ENCODE measurements around the gene PSPN.
A peak's percentile ranks its signal among the peaks of the same experiment; 100 is the strongest.

The PSPN gene

GRCh38 chr19:6393074-6393982 is 17.6 kb upstream of the PSPN start, which contains the start of gene GTF2F1:
GTF2F1 (minus strand) TSS chr19:6393164; CDS start chr19:6392995, 169 bp downstream.
- DNase-seq (ENCODE audit: low read depth, low spot score): peak; percentile 63
- ChIA-PET CTCF (interaction anchor here (0.9 to 1.1 kb wide), 3 partner anchors 13 to 167 kb away, joined by 3 to 4 read pairs (median 3); no protein-coding TSS in a partner anchor), POLR2A (interaction anchor here (0.6 to 1.7 kb wide), 5 partner anchors 10 to 102 kb away, joined by 3 to 9 read pairs (median 4); partner anchors contain the start of gene ALKBH7)
- TF ChIP-seq CTCF (IDR thresholded peaks at IDR 0.05; ENCODE audit: insufficient read depth, low read length, missing control alignments): peak; percentile 20
- H3K4me3 ChIP-seq (ENCODE audit: low read depth, low read length): peak within 1 kb of the TSS; percentile 82

GRCh38 chr19:6392221-6393073 is 16.7 kb upstream of the PSPN start:
- POLR2A ChIA-PET: interaction anchor here (0.6 to 1.7 kb wide), 3 partner anchors 11 to 103 kb away, joined by 3 to 9 read pairs (median 5); partner anchors contain the start of gene ALKBH7
- peak overlapping the region; percentile 82 for H3K4me3 ChIP-seq (ENCODE audit: low read depth, low read length)
- CTCF ChIA-PET: interaction anchor here (1.1 kb wide), 1 partner anchor 166 kb away, joined by 3 read pairs; no protein-coding TSS in a partner anchor
- no peak for DNase-seq (ENCODE audit: low read depth, low spot score)
- TF ChIP-seq CTCF (IDR thresholded peaks at IDR 0.05; ENCODE audit: insufficient read depth, low read length, missing control alignments): no peak

- H3K4me3 ChIP-seq (ENCODE audit: low read depth, low read length): no peak overlapping the region
- ChIA-PET POLR2A (no interaction called here), CTCF (no interaction called here)
- no peak for TF ChIP-seq CTCF (IDR thresholded peaks at IDR 0.05; ENCODE audit: insufficient read depth, low read length, missing control alignments)
- DNase-seq (ENCODE audit: low read depth, low spot score): no peak
Measured at GRCh38 chr19:6387372-6387771, 11.6 kb upstream of the PSPN start.

GRCh38 chr19:6384381-6384780 is 8.6 kb upstream of the PSPN start:
- TF ChIP-seq CTCF (IDR thresholded peaks at IDR 0.05; ENCODE audit: insufficient read depth, low read length, missing control alignments): no peak
- no peak overlapping the region for H3K4me3 ChIP-seq (ENCODE audit: low read depth, low read length)
- DNase-seq (ENCODE audit: low read depth, low spot score): no peak
- ChIA-PET POLR2A (no interaction called here), CTCF (no interaction called here)

- CTCF ChIA-PET: no interaction called here
- DNase-seq (ENCODE audit: low read depth, low spot score): no peak
- no peak for TF ChIP-seq CTCF (IDR thresholded peaks at IDR 0.05; ENCODE audit: insufficient read depth, low read length, missing control alignments)
- POLR2A ChIA-PET: no interaction called here
- H3K4me3 ChIP-seq (ENCODE audit: low read depth, low read length): no peak overlapping the region
Measured at GRCh38 chr19:6383188-6383587, 7.5 kb upstream of the PSPN start.
